H1 (cell line): ENCODE measurements around the gene ZNF750. TPM values are rescaled to one million over a fixed set of nuclear protein-coding genes. Genes with fewer than 3 reads are reported as not detected.

ENCODE experiments used
- CTCF ChIA-PET: fragments of 300-600 bp; sonication (Branson Sonifier 250); formaldehyde crosslinking; loops from one replicate; lab custom pipeline; 2021; ENCODE audit not compliant: partially characterized antibody; lab: Charles Lee
- POLR2A ChIA-PET: fragments of 300-600 bp; sonication (Branson Sonifier 250); formaldehyde crosslinking; loops from one replicate; lab custom pipeline; 2021; ENCODE audit warnings: inconsistent platforms; ENCODE audit not compliant: partially characterized antibody; lab: Charles Lee
- DNase-seq, 2 experiments: peaks; one replicate each; pipeline versions ENCODE4 v3.0.0 to v3.0.0-alpha.2; 2010 to 2022; ENCODE audit warnings: low spot score in 2 of 2, low read depth in 1 of 2, mixed read lengths in 1 of 2
- FAIRE-seq: peaks from 2 replicates; lab custom pipeline; 2011; peaks lifted over from hg19 to GRCh38; lab: Jason Lieb, UNC
- H2AFZ ChIP-seq: 2 replicates; pipeline ENCODE4 v1.8.1; 2012; ENCODE audit warnings: low read length, inconsistent platforms
- H2AK5ac ChIP-seq: 2 replicates; pipeline ENCODE4 v1.6.1; 2013; ENCODE audit warnings: low read depth, low read length
- H2BK120ac ChIP-seq: replicated peaks from 2 replicates; pipeline ENCODE3; 2013; ENCODE audit warnings: low read depth, low read length, inconsistent platforms
- H2BK12ac ChIP-seq: 2 replicates; pipeline ENCODE4 v1.6.1; 2013; ENCODE audit warnings: low read depth, low read length
- H2BK15ac ChIP-seq: 2 replicates; pipeline ENCODE4 v1.6.1; 2013; ENCODE audit warnings: low read length
- H2BK20ac ChIP-seq: 2 replicates; pipeline ENCODE4 v1.6.1; 2013; ENCODE audit warnings: low read length
- H2BK5ac ChIP-seq: 2 replicates; pipeline ENCODE4 v1.6.1; 2013; ENCODE audit warnings: low read depth, low read length
- H3K14ac ChIP-seq: 2 replicates; pipeline ENCODE4 v1.6.1; 2013; ENCODE audit warnings: inconsistent platforms; ENCODE audit not compliant: insufficient read length
- H3K18ac ChIP-seq: 2 replicates; pipeline ENCODE4 v1.6.1; 2013; ENCODE audit warnings: low read length; ENCODE audit errors: extremely low read depth
- H3K23ac ChIP-seq: 2 replicates; pipeline ENCODE4 v1.6.1; 2013; ENCODE audit warnings: inconsistent platforms; ENCODE audit not compliant: insufficient read length
- H3K23me2 ChIP-seq: 2 replicates; pipeline ENCODE4 v1.6.1; 2013; ENCODE audit warnings: low read depth, low read length
- H3K27ac ChIP-seq: 2 replicates; pipeline ENCODE4 v1.6.1; 2011; ENCODE audit warnings: low read depth, low read length, inconsistent platforms
- H3K27me3 ChIP-seq, 4 experiments: replicated peaks in 1 of 4; 1 replicate in 1 of 4; 2 replicates in 3 of 4; pipeline versions ENCODE4 v1.6.1 to v1.8.1; 2011 to 2013; ENCODE audit warnings: low read length in 3 of 4, mild to moderate bottlenecking in 3 of 4, inconsistent platforms in 2 of 4, mixed read lengths in 2 of 4, moderate library complexity in 1 of 4; ENCODE audit not compliant: control insufficient read depth in 3 of 4, insufficient read depth in 3 of 4; ENCODE audit errors: extremely low read depth in 1 of 4
- H3K36me3 ChIP-seq, 4 experiments: 2 replicates each; pipeline versions ENCODE4 v1.6.1 to v1.8.1; 2011 to 2013; ENCODE audit warnings: mild to moderate bottlenecking in 4 of 4, low read length in 3 of 4, moderate library complexity in 2 of 4, control low read depth in 1 of 4, inconsistent platforms in 1 of 4; ENCODE audit not compliant: insufficient read depth in 4 of 4, control insufficient read depth in 2 of 4
- H3K4ac ChIP-seq: replicated peaks from 2 replicates; pipeline ENCODE3; 2013; ENCODE audit warnings: low read length, low read depth, mixed read lengths, inconsistent platforms; ENCODE audit not compliant: insufficient read length
- H3K4me1 ChIP-seq, 4 experiments: replicated peaks in 1 of 4; 1 replicate in 1 of 4; 2 replicates in 3 of 4; pipeline versions ENCODE4 v1.6.1 to v1.8.1; 2011 to 2013; ENCODE audit warnings: low read length in 3 of 4, inconsistent platforms in 2 of 4, mixed read lengths in 1 of 4; ENCODE audit not compliant: insufficient read depth in 4 of 4, control insufficient read depth in 3 of 4
- H3K4me2 ChIP-seq, 2 experiments: 2 replicates each; pipeline versions ENCODE4 v1.6.1 to v1.8.1; 2011 to 2013; ENCODE audit warnings: low read depth in 2 of 2, low read length in 2 of 2, control low read depth in 1 of 2, inconsistent platforms in 1 of 2, mild to moderate bottlenecking in 1 of 2; ENCODE audit not compliant: insufficient read depth in 1 of 2
- H3K4me3 ChIP-seq, 4 experiments: fragments of 200-600, 300-600 bp in 1 of 4; sonication (generic), shearing (Covaris generic), sonication (Bioruptor Twin) in 1 of 4; 2 replicates each; pipeline versions ENCODE4 v1.5.1 to v1.8.1; 2011 to 2016; ENCODE audit warnings: low read length in 4 of 4, low read depth in 3 of 4, control low read depth in 2 of 4, inconsistent platforms in 2 of 4, mild to moderate bottlenecking in 2 of 4, mixed read lengths in 1 of 4, moderate library complexity in 1 of 4; ENCODE audit not compliant: insufficient read depth in 2 of 4; ENCODE audit errors: extremely low read depth in 1 of 4
- H3K56ac ChIP-seq: replicated peaks from 2 replicates; pipeline ENCODE3; 2013; ENCODE audit warnings: low read depth, mild to moderate bottlenecking, mixed read lengths, low read length, inconsistent platforms; ENCODE audit not compliant: insufficient read length
- H3K79me1 ChIP-seq: 2 replicates; pipeline ENCODE4 v1.6.1; 2013; ENCODE audit warnings: low read depth, low read length, control low read depth
- H3K79me2 ChIP-seq, 2 experiments: 2 replicates each; pipeline versions ENCODE4 v1.6.1 to v1.8.1; 2012 to 2013; ENCODE audit warnings: low read length in 2 of 2, mild to moderate bottlenecking in 2 of 2, inconsistent platforms in 1 of 2; ENCODE audit not compliant: insufficient read depth in 2 of 2, control insufficient read depth in 1 of 2
- H3K9ac ChIP-seq, 4 experiments: replicated peaks in 1 of 4; 1 replicate in 1 of 4; 2 replicates in 3 of 4; pipeline versions ENCODE4 v1.6.1 to v1.8.1; 2011 to 2013; ENCODE audit warnings: low read depth in 3 of 4, low read length in 3 of 4, control low read depth in 2 of 4, mild to moderate bottlenecking in 2 of 4, moderate library complexity in 2 of 4, inconsistent platforms in 1 of 4; ENCODE audit errors: extremely low read depth in 1 of 4
- H3K9me3 ChIP-seq, 2 experiments: 2 replicates each; pipeline versions ENCODE4 v1.6.1 to v1.8.1; 2012 to 2013; ENCODE audit warnings: mild to moderate bottlenecking in 2 of 2, moderate library complexity in 2 of 2, control low read depth in 1 of 2, inconsistent platforms in 1 of 2, low read depth in 1 of 2, low read length in 1 of 2, mixed read lengths in 1 of 2; ENCODE audit not compliant: insufficient read depth in 2 of 2
- H4K20me1 ChIP-seq, 2 experiments: replicated peaks in 1 of 2; 2 replicates each; pipeline versions ENCODE3 to v1.8.1; 2011 to 2013; ENCODE audit warnings: inconsistent platforms in 2 of 2, low read length in 2 of 2, mild to moderate bottlenecking in 1 of 2; ENCODE audit not compliant: insufficient read depth in 2 of 2, control insufficient read depth in 1 of 2
- H4K5ac ChIP-seq: 2 replicates; pipeline ENCODE4 v1.6.1; 2013; ENCODE audit warnings: low read length, low read depth, mixed read lengths, inconsistent platforms; ENCODE audit not compliant: insufficient read length
- H4K8ac ChIP-seq: 2 replicates; pipeline ENCODE4 v1.8.0; 2013; ENCODE audit warnings: mild to moderate bottlenecking, moderate library complexity, low read length, inconsistent platforms; ENCODE audit not compliant: insufficient read depth; ENCODE audit errors: extremely low read depth
- H4K91ac ChIP-seq: replicated peaks from 2 replicates; pipeline ENCODE3; 2013; ENCODE audit warnings: low read length, mixed read lengths, inconsistent platforms; ENCODE audit not compliant: insufficient read length
- BCL11A ChIP-seq, 2 experiments: IDR thresholded peaks; one replicate each; pipeline ENCODE4 v1.6.1; 2011; ENCODE audit warnings: low read depth in 2 of 2, low read length in 2 of 2, mild to moderate bottlenecking in 2 of 2
- CTBP2 ChIP-seq: IDR thresholded peaks from 2 replicates; pipeline ENCODE4 v1.7.0; 2011; ENCODE audit warnings: borderline replicate concordance, mild to moderate bottlenecking, moderate library complexity, mixed read lengths, low read length; ENCODE audit not compliant: insufficient read depth, insufficient read length
- KDM5A ChIP-seq: fragments of 200-600 bp; IDR thresholded peaks from 2 replicates; pipeline ENCODE4 v1.7.1; 2012; ENCODE audit warnings: mild to moderate bottlenecking, low read length, inconsistent platforms, mixed read lengths
- NRF1 ChIP-seq: IDR thresholded peaks from 2 replicates; pipeline ENCODE4 v1.6.1; 2011; ENCODE audit warnings: mild to moderate bottlenecking, low read depth, low read length, improper control_type of control experiment
- POLR2A ChIP-seq, 2 experiments: IDR thresholded peaks; 1 replicate in 1 of 2; 2 replicates in 1 of 2; pipeline ENCODE4 v1.6.1; 2011; ENCODE audit warnings: low read depth in 2 of 2, low read length in 2 of 2, mild to moderate bottlenecking in 2 of 2; ENCODE audit errors: control extremely low read depth in 1 of 2
- POLR2AphosphoS5 ChIP-seq: IDR thresholded peaks from 2 replicates; pipeline ENCODE4 v1.6.1; 2011; ENCODE audit warnings: low read depth, low read length
- POU5F1 ChIP-seq: IDR thresholded peaks from 2 replicates; pipeline ENCODE4 v1.6.1; 2011; ENCODE audit warnings: low read depth, mild to moderate bottlenecking, low read length, moderate library complexity
- RXRA ChIP-seq: IDR thresholded peaks from 2 replicates; pipeline ENCODE4 v1.6.1; 2011; ENCODE audit warnings: low read depth, mild to moderate bottlenecking, low read length, moderate library complexity; ENCODE audit not compliant: insufficient read depth
- SUZ12 ChIP-seq: fragments of 200-600 bp; sonication (generic); IDR thresholded peaks from 2 replicates; pipeline ENCODE4 v1.6.1; 2012; ENCODE audit warnings: mild to moderate bottlenecking, inconsistent platforms, low read length, moderate library complexity, mixed read lengths
- YY1 ChIP-seq: IDR thresholded peaks from 2 replicates; pipeline ENCODE4 v1.6.1; 2011; ENCODE audit warnings: low read depth, mild to moderate bottlenecking, low read length
- ZNF274 ChIP-seq: IDR thresholded peaks from 2 replicates; pipeline ENCODE4 v1.7.0; 2012; ENCODE audit warnings: low read length, borderline replicate concordance; ENCODE audit errors: extremely low read depth
- WGBS, 2 experiments: shearing (Covaris generic) in 1 of 2; methylation state at CpG; one replicate each; pipeline versions ENCODE4 v1.1.6 to v1.1.7; 2013 to 2015; ENCODE audit warnings: low lambda C conversion rate in 2 of 2, mixed read lengths in 2 of 2, inconsistent platforms in 1 of 2, low coverage in 1 of 2, missing lambda C conversion rate in 1 of 2; ENCODE audit not compliant: insufficient replicate concordance in 2 of 2, insufficient coverage in 1 of 2, insufficient read length in 1 of 2; ENCODE audit errors: extremely low coverage in 1 of 2, missing lambda C conversion rate in 1 of 2; 5-methylcytosine and 5-hydroxymethylcytosine counted together
- polyA plus RNA-seq, 7 experiments: library from polyadenylated mRNA; depleted of rRNA in 3 of 7; stranded (reverse) in 5 of 7; unstranded in 2 of 7; fragments of >200 nt in 5 of 7; fragments of 200-250 nt in 2 of 7; gene quantifications; 1 replicate in 5 of 7; 2 replicates in 1 of 7; 4 replicates in 1 of 7; pipeline versions ENCODE4 v1.2.1 to v1.2.3, GENCODE V29; 2011 to 2013; ENCODE audit warnings: missing spikeins in 2 of 7, mixed read lengths in 2 of 7
- total RNA-seq: library from RNA; stranded (reverse); fragmentation: NEBNext Ultra II Directional; extraction: Animal tissue kit (Norgen Biotek cat#: 25700); gene quantifications from 2 replicates; pipeline ENCODE4 v1.2.1, GENCODE V29; 2021

ZNF750 gene
- total and polyA plus RNA-seq, 2 of the 8 experiments (the other 6 are each of a cell fraction or from before 2014, with no cell fraction given), result not detected

DNA sequence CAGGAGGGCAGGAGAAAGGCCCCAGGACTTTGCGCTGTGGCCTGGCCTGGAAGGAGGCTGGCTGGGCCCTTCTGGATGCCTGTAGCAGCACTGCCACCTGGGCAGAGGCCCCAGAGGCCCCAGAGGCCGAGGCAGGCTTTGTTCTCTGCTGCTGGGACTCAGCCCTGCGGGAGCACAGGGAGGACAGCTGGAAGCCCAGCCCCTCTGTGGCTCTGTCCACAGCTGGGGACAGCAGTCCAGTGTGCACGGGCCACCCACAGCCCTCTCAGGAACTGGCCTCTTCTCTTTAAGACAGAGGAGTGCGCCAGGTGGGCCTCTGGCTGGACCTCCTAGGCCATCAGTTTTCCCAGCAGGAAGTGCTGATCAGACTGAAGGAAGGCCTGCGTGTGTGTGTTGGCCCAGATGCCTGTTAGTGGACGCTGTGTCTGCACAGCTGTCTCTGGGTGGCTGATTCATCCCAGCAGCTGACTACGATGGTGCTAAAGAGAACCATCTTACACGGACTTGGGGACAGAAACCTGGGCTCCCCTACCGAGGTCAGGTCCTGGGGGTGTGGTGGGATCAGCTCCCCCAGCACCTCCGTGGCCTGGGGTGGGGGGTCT, 26.9 kb upstream of the ZNF750 start:
- peaks cover 0 to 18% of the 10 kb centered on the region in 2 experiments; a peak in 1 of 4 replicates for H3K79me2 ChIP-seq
- DNase-seq, result no peak
- no peak overlapping the region for H3K4me2 ChIP-seq

More for the DNA sequence above, 26.9 kb upstream of the ZNF750 start:
- no peak for FAIRE-seq
- Histone ChIP-seq H3K23me2 (no peaks in the 10 kb centered on the region), H3K36me3 (peaks cover 3 to 14% (median 13%) of the 10 kb centered on the region in 4 experiments; a peak in 5 of 8 replicates), H3K18ac (no peak overlapping the region), H3K4me1 (peaks cover 0 to 8% (median 2%) of the 10 kb centered on the region in 4 experiments; a peak in 4 of 7 replicates), H3K14ac (no peak overlapping the region), H2BK20ac (no peak overlapping the region), H4K5ac (no peak overlapping the region), H2BK120ac (no peak overlapping the region), H2AK5ac (no peak overlapping the region), H3K23ac (no peak overlapping the region), H3K27me3 (no peaks in the 10 kb centered on the region), H2BK12ac (no peak overlapping the region), H4K91ac (no peak overlapping the region), H3K56ac (no peak overlapping the region), H4K20me1 (peaks cover 5 to 21% of the 10 kb centered on the region in 2 experiments), H3K79me1 (peaks cover 21% of the 10 kb centered on the region), H3K4ac (peak overlapping the region; percentile 21), H3K9me3 (no peaks in the 10 kb centered on the region), H3K4me3 (no peak overlapping the region), H2AFZ (no peak overlapping the region), H3K9ac (no peak overlapping the region), H3K27ac (no peak overlapping the region), H4K8ac (no peak overlapping the region), H2BK5ac (no peak overlapping the region), H2BK15ac (no peak overlapping the region)
- TF ChIP-seq YY1 (no peak), NRF1 (no peak), RXRA (no peak), CTBP2 (no peak), POLR2A (IDR thresholded peaks at IDR 0.05; ENCODE audit: control extremely low read depth in 1 of 2, low read depth in 2 of 2, low read length in 2 of 2) (no peak), POU5F1 (no peak), KDM5A (no peak), POLR2AphosphoS5 (no peak), SUZ12 (no peak), ZNF274 (no peak), BCL11A (IDR thresholded peaks at IDR 0.05; ENCODE audit: low read depth in 2 of 2, low read length in 2 of 2) (no peak)
- ChIA-PET CTCF (interaction anchor here (0.8 to 1.3 kb wide), 6 partner anchors 8 to 88 kb away, joined by 3 to 4 read pairs (median 3); no protein-coding TSS in a partner anchor), POLR2A (interaction anchor here (1.1 kb wide), 1 partner anchor 10 kb away, joined by 3 read pairs; no protein-coding TSS in a partner anchor)
- WGBS, 2 experiments, result 95% methylated on average over 11 of the region's 11 CpGs; no CpG with 5 or more reads in 1 of the 2 experiments
